ENCODE data around the gene DBH.

DBH gene

DNA sequence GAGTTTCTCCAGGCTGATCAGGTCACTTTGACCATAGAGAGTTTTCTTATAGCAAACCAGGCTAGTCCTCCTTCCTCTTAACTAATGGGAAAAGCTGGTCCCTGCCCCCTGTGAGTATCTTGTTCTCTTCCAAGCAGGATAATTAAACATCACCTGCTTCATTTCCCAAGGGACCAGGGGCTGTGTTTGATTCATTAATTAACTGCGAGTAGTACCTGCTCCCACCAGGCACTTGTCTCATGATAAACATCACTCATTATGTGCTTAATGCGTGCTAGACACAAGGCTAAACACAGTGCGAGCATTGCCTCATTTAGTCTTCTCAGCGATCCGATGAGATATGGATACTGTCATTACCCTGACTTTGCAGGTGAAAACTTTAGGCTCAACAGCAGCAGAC, 25.3 kb upstream of the DBH start:
- Histone ChIP-seq H2AFZ (ENCODE audit: low read length) (no peak overlapping the region), H4K20me1 (ENCODE audit: insufficient read depth, low read length) (no peaks in the 10 kb centered on the region), H3K79me2 (ENCODE audit: low read length) (no peaks in the 10 kb centered on the region), H3F3A (ENCODE audit: insufficient read depth, low read length) (no peaks in the 10 kb centered on the region), H3K9me2 (replicated peaks; ENCODE audit: insufficient read depth, low read length) (no peaks in the 10 kb centered on the region), H3K9ac (ENCODE audit: low read length) (no peak overlapping the region), H3K9me3 (replicated peaks; ENCODE audit: insufficient read depth, low read length) (no peaks in the 10 kb centered on the region), H3K4me2 (ENCODE audit: low read depth, low read length) (no peak overlapping the region), H3K4me3 (ENCODE audit: low read length) (no peak overlapping the region), H3K4me1 (ENCODE audit: low read length) (no peaks in the 10 kb centered on the region), H3K36me3 (replicated peaks; ENCODE audit: insufficient read depth, low read length) (no peaks in the 10 kb centered on the region), H3K27ac (ENCODE audit: low read length) (no peak overlapping the region), H3K27me3 (replicated peaks; ENCODE audit: insufficient read depth, low read length) (peaks cover 90% of the 10 kb centered on the region)
- DNase-seq = no peak
- TF ChIP-seq CTCF (IDR thresholded peaks at IDR 0.05; ENCODE audit: low read length) (no peak), EZH2phosphoT487 (IDR thresholded peaks at IDR 0.05; ENCODE audit: low read length) (no peak), EZH2 (optimal IDR thresholded peaks at IDR 0.05; ENCODE audit: low read depth, low read length) (no peak)

GRCh38 chr9:133612051-133612450, 24.1 kb upstream of the DBH start:
- H3K27ac ChIP-seq (ENCODE audit: low read length) = no peak overlapping the region
- H3K9ac ChIP-seq (ENCODE audit: low read length) = no peak overlapping the region
- H3K4me3 ChIP-seq (ENCODE audit: low read length) = no peak overlapping the region
- H3K4me1 ChIP-seq (ENCODE audit: low read length) = no peaks in the 10 kb centered on the region
- H3K9me3 ChIP-seq (replicated peaks; ENCODE audit: insufficient read depth, low read length) = no peaks in the 10 kb centered on the region
- no peaks in the 10 kb centered on the region for H4K20me1 ChIP-seq (ENCODE audit: insufficient read depth, low read length)
- no peak overlapping the region for H3K4me2 ChIP-seq (ENCODE audit: low read depth, low read length)
- H3K36me3 ChIP-seq (replicated peaks; ENCODE audit: insufficient read depth, low read length) = no peaks in the 10 kb centered on the region
- peaks cover 89% of the 10 kb centered on the region for H3K27me3 ChIP-seq (replicated peaks; ENCODE audit: insufficient read depth, low read length)
- no peaks in the 10 kb centered on the region for H3K9me2 ChIP-seq (replicated peaks; ENCODE audit: insufficient read depth, low read length)
- H3F3A ChIP-seq (ENCODE audit: insufficient read depth, low read length) = no peaks in the 10 kb centered on the region
- TF ChIP-seq CTCF (IDR thresholded peaks at IDR 0.05; ENCODE audit: low read length) (no peak), EZH2 (optimal IDR thresholded peaks at IDR 0.05; ENCODE audit: low read depth, low read length) (no peak), EZH2phosphoT487 (IDR thresholded peaks at IDR 0.05; ENCODE audit: low read length) (no peak)
- no peak overlapping the region for H2AFZ ChIP-seq (ENCODE audit: low read length)
- no peaks in the 10 kb centered on the region for H3K79me2 ChIP-seq (ENCODE audit: low read length)
- DNase-seq = no peak

DNA sequence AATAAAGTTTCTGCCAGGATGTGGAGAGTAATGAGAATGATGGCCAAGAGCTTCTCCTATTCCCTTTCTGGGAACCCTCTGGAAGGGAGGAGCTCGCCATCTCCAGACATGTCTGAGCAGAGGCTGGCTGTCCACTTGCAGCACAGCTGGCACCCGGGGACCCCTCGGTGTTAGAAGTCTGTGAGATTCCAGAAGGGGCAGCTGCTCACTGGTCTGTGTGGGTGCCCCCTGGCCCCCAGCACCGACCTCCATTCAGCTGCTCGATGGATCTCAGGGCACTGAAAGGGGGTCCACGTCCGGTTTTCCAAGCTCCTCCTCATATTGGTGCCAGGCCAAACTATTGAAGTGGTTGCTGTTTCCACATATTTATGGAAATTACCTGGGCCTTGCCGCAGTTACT, 23.3 kb upstream of the DBH start:
- Histone ChIP-seq H3K9me2 (replicated peaks; ENCODE audit: insufficient read depth, low read length) (no peaks in the 10 kb centered on the region), H2AFZ (ENCODE audit: low read length) (no peak overlapping the region), H3K9me3 (replicated peaks; ENCODE audit: insufficient read depth, low read length) (no peaks in the 10 kb centered on the region), H3K9ac (ENCODE audit: low read length) (no peak overlapping the region), H3K27ac (ENCODE audit: low read length) (no peak overlapping the region), H3K79me2 (ENCODE audit: low read length) (no peaks in the 10 kb centered on the region), H3K4me2 (ENCODE audit: low read depth, low read length) (no peak overlapping the region), H3K4me3 (ENCODE audit: low read length) (no peak overlapping the region), H4K20me1 (ENCODE audit: insufficient read depth, low read length) (no peaks in the 10 kb centered on the region), H3F3A (ENCODE audit: insufficient read depth, low read length) (no peaks in the 10 kb centered on the region), H3K36me3 (replicated peaks; ENCODE audit: insufficient read depth, low read length) (no peaks in the 10 kb centered on the region), H3K27me3 (replicated peaks; ENCODE audit: insufficient read depth, low read length) (peaks cover 89% of the 10 kb centered on the region), H3K4me1 (ENCODE audit: low read length) (no peaks in the 10 kb centered on the region)
- TF ChIP-seq EZH2phosphoT487 (IDR thresholded peaks at IDR 0.05; ENCODE audit: low read length) (no peak), EZH2 (optimal IDR thresholded peaks at IDR 0.05; ENCODE audit: low read depth, low read length) (no peak), CTCF (IDR thresholded peaks at IDR 0.05; ENCODE audit: low read length) (no peak)
- no peak for DNase-seq
